Renal cortex interstitium (tissue), 15 donors: Measurements from ENCODE around the gene ACOXL. TPM values are rescaled to one million over a fixed set of nuclear protein-coding genes. Genes with fewer than 3 reads are reported as not detected.
"Not testable (repeated sequence)": the region's sequence is repeated elsewhere in the genome, so short reads cannot be mapped to it uniquely, and the experiment has no call there.

Source experiments
- DNase-seq, 11 donors: peaks; one replicate each; pipeline ENCODE4 v3.0.0-alpha.2; 2013; ENCODE audit warnings: low read depth in 9 of 11, low spot score in 4 of 11; ENCODE audit errors: extremely low read depth in 1 of 11
- long read RNA-seq, 16 experiments: transcript quantifications; one replicate each; lab custom pipeline, GENCODE V29; 2026
- polyA plus RNA-seq, 3 donors: library from polyadenylated mRNA; unstranded; fragments of 120-200 nt; gene quantifications; one replicate each; pipeline ENCODE4 v1.2.1, GENCODE V29; 2013; ENCODE audit not compliant: insufficient read length in 3 of 3

The ACOXL gene
- under 1 TPM; 0.69 to 0.83 (median 0.73) TPM for polyA plus RNA-seq
- long read RNA-seq, donor 1 = 0 reads
- long read RNA-seq, donor 2 = 0 reads
- long read RNA-seq, donor 3 = 0 reads
- long read RNA-seq, donor 4 = 0 reads
- long read RNA-seq, donor 5 = 0 reads
- long read RNA-seq, donor 6 = 0 reads
- long read RNA-seq, donor 7 = 0 reads
- long read RNA-seq, donor 8 = 0 reads
- long read RNA-seq, donor 9 = 0 reads
- long read RNA-seq, donor 10 = 0 reads
- long read RNA-seq, donor 11 = 0 reads
- long read RNA-seq, donor 12 = 0 reads
- long read RNA-seq, donor 13 = 0 reads
- long read RNA-seq, donor 14 = 0 reads
- long read RNA-seq, donor 15 = 0 reads
- long read RNA-seq, donor 16 = 0 reads

DNA sequence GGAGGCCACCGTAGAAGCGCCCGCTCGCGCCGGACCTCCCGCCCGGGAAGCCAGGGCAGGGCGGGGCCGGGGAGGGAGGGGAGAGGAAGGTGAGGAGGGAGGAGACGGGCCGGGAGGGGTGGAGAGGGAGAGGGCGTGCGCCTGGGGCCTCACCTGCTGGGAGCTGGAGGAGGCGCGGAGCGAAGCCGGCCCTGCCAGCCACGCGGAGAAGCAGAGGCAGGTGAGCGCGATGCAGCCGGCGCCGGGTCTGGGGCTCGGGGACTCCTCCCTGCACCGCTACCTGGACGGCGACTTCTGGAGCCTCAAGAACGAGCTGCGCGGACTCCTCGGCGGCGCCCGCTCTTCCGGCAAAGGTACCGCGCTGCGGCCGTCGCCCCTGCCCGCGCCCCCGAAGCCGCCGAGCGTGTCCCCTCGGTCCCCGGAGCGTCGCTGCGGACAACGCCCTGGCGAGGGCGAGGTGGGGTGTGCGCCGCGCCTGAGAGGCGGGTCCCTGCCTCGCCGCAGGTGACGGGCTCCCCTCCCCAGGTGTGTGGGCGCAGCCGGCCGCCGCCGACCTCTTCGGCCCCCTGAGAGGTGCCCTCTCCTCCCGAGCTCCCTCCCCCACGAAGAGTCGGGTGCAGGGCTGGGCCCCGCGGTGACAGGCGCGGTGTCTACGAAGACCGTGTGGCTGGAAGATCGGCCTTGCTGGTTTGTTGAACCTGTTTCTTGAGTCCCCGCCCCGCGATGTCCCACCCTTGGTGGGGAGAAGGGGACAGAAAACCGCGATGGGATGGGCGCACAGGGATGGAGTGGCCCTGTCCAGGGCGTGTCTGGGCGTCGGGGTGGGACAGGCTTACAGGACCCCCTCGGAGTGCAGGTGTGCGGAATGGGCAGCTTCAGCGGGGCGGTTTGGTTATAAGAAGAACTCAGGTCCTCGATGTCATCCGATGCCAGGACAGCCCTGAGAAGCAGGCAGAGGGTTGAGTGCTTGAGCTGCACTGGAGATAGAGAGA, at the start of gene ACOXL:
TSS of gene ACOXL (plus strand) at position 152 of the 992 bp plus-strand sequence. CDS start 35,817 bp downstream, outside the sequence.
- peak in 1 of 11 donors; percentile 23 for DNase-seq

DNA sequence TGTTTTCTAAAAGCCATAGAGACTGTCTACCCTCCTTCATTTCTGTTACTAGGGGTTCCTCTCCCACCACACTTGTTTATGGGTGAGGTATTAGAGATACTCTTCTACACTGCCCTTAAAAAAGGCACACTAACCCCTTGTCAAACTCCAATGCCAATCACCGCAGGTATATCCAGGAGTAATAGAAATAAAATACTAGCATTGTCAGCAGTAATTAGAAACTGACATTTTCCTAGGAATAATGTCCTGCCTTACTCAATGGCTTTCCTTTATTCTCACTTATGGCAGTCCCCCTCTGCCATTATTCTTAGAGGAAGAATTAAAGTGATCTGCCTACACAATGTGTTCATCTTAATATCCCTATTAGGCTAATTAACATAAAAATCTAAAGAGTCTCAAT, 49.5 kb upstream of the ACOXL start:
- no peak for DNase-seq

DNA sequence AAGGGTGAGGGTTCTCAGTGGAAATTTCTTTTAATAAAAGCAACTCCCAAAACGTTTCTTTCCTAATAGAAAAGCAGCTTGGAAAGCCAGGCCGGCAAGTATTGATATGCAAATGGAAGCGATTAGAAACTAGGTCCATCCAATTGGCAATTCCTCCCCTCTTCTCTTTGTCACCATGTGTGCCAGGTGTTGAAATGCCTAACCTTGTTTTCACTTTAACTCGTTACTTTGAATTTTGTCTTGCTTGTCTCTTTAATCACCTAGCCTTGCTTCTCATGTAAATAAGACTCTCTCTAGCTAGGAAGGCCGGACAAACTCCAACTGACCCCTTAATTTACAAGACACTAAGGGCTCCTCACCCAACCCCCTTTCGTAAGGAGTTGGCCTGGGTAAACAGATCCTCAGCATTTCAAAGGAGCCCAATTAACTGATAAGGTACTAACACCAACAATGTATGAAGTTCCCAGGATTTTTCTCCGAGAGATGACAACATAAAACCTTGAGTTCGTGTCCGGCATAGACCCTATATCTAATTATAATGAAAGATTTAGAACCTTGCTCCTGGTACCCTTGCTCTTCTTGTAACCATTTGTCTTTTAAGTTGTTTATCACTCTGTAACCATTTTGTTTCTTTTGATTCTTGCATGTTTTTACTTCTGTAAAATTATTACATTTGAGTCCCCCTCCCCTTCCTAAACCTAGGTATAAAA, 44.4 kb upstream of the ACOXL start:
- not testable (repeated sequence) for DNase-seq

DNA sequence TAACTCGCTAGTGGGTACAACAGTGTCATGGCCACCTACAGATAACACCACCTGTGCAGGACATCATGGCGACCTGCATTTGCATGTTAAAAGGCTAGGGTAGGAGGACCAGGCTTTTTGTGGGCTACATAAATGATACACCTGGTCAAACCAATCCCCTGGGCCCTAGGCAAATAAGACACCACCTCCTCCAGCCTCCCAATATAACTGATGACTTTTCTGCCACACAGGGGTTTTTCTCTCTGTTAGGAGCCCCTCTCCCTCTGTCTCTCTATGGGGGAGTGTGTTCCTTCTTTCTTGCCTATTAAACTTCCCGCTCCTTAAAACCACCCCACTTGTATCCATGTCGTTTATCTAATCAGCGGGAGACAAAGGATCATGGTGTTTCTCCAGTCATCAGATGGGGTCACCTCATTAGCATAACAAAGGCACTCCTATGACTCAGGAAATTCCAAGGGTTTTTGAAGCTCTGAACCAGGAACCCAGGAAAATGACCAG, 43.7 kb upstream of the ACOXL start:
- DNase-seq = no peak

DNA sequence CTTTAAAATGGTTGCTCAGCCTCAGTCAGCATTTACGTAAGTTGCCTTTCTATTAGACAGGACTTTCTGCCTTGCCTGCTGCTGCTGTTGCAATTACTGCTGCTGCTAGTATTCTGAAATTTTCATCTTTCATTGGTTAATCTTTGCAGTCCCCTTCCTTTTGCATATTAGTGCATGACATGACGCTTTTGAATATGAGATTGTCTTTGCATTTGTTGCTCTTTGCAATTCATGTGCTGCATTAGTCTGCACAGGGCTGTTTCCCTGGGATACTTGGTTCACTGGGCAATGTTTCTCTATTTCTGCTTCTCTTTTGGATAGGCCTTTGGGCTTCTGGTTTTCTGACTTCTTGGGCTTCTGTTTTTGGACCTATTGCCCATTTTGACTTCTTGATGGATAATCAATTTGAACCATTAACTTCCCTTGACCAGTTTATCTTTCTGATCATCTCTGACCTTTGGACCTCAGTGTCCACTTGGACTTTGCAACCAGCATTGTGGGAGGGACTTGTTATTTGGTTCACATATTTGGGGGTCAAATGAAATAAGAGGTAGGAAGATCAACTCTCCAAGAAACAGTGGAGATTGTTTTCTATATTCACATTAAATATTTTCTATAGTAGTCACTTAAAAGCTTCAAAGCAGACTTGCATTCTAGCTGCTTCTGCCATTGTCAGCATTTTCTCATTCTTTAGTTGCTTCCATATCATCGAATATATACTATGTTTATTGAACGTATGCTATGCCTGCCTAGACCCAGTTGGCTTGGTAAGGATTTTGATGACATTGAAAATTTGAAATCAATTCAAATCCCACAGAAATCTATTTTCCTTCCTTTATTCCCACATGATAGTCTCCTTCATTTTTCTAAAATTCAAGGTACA, 42.0 kb upstream of the ACOXL start:
- no peak for DNase-seq

DNA sequence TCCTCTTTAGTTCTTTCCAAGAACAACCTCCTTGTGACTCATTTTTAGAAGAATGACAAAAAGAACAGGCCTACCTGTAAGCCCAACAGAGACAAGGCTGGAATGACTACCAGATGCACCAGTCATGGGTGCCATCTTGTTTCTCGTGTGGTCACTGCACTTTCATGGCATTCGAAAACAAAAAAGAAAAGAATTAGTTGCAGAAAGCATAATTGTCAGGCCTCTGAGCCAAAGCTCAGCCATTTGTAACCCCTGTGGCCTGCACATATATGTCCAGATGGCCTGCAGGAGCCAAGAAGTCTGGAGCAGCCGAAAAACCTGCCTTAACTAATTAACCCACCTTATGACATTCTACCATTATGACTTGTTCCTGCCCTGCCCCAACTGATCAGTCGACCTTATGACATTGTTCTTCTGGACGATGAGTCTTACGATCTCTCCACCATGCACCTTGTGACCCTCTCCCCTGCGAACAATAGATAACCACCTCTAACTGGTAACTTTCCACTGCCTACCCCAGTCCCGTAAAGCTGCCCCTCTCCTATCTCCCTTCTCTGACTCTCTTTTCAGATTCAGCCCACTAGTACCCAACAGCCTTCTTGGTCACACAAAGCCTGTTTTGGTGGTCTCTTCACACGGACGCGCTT, 40.6 kb upstream of the ACOXL start:
- DNase-seq = no peak

DNA sequence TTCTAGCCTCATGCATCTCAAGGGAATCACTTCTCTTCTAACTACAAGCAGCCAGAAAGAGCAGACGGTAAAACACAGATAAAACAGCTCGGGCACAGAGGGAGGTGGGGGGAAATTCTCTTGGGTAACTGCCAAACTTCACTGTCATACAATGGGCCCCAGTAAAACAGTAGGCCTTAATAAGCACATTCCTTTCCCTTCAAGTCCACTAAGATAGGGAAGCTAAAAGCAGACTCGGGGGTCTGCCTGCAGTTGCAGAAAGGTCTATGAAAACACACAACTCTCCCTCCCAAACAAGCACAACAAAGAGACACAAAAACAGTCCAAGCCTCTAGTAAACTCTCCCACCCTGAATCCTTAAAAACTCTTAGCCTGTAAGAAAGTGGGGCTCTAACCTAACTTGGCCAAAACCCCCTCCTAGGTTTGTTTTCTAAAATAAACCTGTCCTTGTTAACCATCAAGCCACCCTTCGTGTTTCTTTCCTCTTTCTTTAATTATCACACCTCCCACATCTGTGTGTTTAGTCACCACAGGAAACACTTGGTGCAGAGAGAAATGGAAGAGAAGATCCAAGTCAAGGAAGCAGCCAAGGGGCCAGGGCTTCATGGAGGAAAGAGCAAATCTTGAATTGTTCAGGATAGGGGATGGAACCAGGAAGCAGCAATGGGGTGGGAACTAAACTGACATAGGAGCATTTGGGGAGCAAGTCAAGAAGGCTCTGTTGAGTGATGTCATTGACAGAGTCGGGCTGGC, 37.1 kb upstream of the ACOXL start:
- DNase-seq = not testable (repeated sequence)

GRCh38 chr2:110698253-110698652, 34.1 kb upstream of the ACOXL start:
- not testable (repeated sequence) for DNase-seq

DNA sequence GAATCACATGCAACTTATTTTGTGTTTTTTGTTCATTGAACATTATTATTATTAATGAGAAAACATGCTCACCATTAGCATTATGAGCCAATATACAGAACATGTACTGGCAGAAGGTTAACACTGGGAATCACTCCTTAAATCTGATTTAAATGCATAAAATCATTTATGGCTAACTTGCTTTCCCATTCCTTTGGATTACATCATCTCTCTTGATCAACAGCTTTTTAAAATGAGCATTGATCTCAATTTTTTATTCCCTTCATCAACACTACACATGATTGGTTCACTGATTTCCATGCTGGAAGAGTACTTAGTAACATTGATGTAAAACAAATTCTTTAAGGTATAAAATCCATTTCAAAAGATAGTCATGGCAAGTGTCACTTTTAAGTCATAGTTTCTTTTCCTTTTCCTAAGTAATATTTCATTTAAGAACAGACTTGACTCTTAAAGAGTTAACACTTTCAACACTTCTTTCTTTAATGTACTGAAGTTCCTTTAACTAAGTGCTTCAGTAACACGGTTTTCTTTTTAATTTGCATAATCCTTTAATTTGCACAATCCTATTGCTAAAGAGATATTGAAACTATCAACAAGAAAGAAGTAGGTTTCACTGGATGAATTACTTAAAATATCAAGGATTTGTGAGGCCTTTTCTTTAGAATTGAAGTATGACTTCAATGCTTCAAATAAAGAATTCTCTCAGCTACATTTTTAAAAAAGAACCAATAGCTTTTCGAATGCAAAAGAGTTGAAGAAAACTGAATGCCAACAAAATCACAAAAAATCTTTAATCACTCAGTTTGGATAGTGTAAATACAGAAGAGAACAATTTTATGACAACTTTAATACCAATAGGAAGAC, 29.6 kb upstream of the ACOXL start:
- no peak for DNase-seq

- no peak for DNase-seq
Measured at GRCh38 chr2:110707386-110707965, 24.9 kb upstream of the ACOXL start.

- no peak for DNase-seq
Measured at GRCh38 chr2:110708455-110708854, 23.9 kb upstream of the ACOXL start.

GRCh38 chr2:110712737-110713136, 19.6 kb upstream of the ACOXL start:
- DNase-seq = no peak

GRCh38 chr2:110713513-110714362, 18.6 kb upstream of the ACOXL start:
- DNase-seq = no peak

DNA sequence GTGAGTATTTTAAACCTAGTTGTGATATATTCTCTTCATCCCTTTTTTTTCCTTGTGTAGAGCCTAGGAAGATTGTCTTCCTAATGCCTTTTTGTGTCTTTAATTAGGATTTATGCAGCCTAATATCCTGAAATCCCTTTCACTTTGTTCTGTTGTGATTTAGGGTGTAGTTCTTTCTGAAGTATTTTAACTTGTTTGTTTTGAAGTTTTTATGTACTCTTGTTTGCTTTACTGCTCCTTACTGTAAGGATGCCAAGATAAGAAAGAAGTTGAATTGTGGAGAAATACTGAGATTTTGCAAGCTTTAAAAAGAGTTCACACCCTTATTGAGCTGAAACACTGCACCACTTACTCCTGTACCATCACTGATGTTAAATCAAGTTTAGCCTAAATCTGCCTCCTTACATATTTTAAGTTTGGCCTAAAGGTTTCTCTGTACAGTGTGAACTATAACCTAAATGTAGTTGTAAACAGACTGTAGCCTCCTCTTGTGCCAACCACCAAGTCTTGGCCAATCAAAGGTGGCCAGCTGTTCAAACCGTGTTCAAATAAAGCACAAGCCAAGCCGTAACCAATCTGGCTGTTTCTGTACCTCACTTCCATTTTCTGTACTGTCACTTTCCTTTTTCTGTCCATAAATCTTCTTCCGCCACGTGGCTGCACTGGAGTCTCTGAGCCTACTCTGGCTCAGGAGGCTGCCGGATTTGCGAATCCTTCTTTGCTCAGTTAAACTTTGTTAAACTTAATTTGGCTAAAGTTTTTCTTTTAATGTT, 17.7 kb upstream of the ACOXL start:
- DNase-seq = peak in 4 of 11 donors; percentile 24 to 43 (median 28)
